HG03097 (cell line): ENCODE results near the gene THUMPD3.

Experiments
- ATAC-seq: cut with Tn5 transposase; IDR thresholded peaks from one replicate; pipeline ENCODE4 v1.9.1; 2021; ENCODE audit not compliant: unreplicated experiment, low FRiP score

Gene THUMPD3

GRCh38 chr3:9396632-9397331 is 33.9 kb downstream of the THUMPD3 start:
- ATAC-seq, result peak; percentile 66

GRCh38 chr3:9397332-9397905 is 34.6 kb downstream of the THUMPD3 start, which contains the start of gene SETD5:
TSS of gene SETD5 (plus strand) at chr3:9397615. CDS start at chr3:9428939, 31,324 bp downstream.
- ATAC-seq, result peak; percentile 54

GRCh38 chr3:9397906-9398699 is 35.2 kb downstream of the THUMPD3 start:
- no peak for ATAC-seq

GRCh38 chr3:9398700-9399336 is 36.0 kb downstream of the THUMPD3 start:
- no peak for ATAC-seq

- no peak for ATAC-seq
These were observed 36.5 kb downstream of the THUMPD3 start for GRCh38 chr3:9399337-9399703.

GRCh38 chr3:9399746-9400145 is 36.9 kb downstream of the THUMPD3 start:
- ATAC-seq, result no peak

GRCh38 chr3:9400616-9401015 is 37.8 kb downstream of the THUMPD3 start:
- no peak for ATAC-seq

GRCh38 chr3:9401986-9402385 is 39.1 kb downstream of the THUMPD3 start:
- no peak for ATAC-seq

GRCh38 chr3:9402410-9403228 is 39.8 kb downstream of the THUMPD3 start:
- no peak for ATAC-seq

GRCh38 chr3:9403463-9403862 is 40.6 kb downstream of the THUMPD3 start:
- no peak for ATAC-seq

- no peak for ATAC-seq
These were observed 41.8 kb downstream of the THUMPD3 start for GRCh38 chr3:9404680-9405079.

GRCh38 chr3:9405756-9406155 is 42.9 kb downstream of the THUMPD3 start:
- ATAC-seq, result no peak

- ATAC-seq, result no peak
These were observed 44.2 kb downstream of the THUMPD3 start for GRCh38 chr3:9406856-9407626.

GRCh38 chr3:9408061-9408460 is 45.2 kb downstream of the THUMPD3 start:
- no peak for ATAC-seq

- ATAC-seq, result no peak
These were observed 45.7 kb downstream of the THUMPD3 start for GRCh38 chr3:9408546-9408945.

GRCh38 chr3:9409981-9410854 is 47.4 kb downstream of the THUMPD3 start:
- ATAC-seq, result no peak

GRCh38 chr3:9411302-9411701 is 48.4 kb downstream of the THUMPD3 start:
- ATAC-seq, result no peak

- ATAC-seq, result no peak
These were observed 49.4 kb downstream of the THUMPD3 start for GRCh38 chr3:9412293-9412692.

GRCh38 chr3:9414826-9415225 is 52.0 kb downstream of the THUMPD3 start:
- no peak for ATAC-seq
